HG02852 (cell line): Measurements from ENCODE around the gene SCARF2.
"Not testable (repeated sequence)": the region's sequence is repeated elsewhere in the genome, so short reads cannot be mapped to it uniquely, and the experiment has no call there.

ENCODE experiments used
- ATAC-seq: cut with Tn5 transposase; IDR thresholded peaks from one replicate; pipeline ENCODE4 v1.9.1; 2021; ENCODE audit warnings: mild to moderate bottlenecking, moderate library complexity; ENCODE audit not compliant: unreplicated experiment

The SCARF2 gene

DNA sequence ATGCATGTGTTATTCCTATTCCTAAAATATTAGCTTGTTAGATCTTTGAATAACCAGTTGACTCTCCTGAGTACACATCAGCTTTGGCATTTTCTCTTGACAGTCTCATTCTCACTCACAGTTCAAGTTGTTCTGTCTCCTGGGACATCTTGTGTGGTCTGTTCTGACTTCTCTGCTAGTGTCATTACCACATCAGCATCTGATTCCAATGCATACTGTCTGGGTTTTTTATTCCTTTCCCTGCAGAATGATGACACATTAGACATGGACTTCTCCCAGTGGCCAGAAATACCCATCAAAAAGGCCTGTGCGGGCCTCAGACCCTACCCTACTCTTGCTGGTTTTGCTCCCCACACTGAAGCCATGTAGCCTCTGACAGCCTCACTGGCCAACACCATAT is 41.0 kb downstream of the SCARF2 start:
- no peak for ATAC-seq

DNA sequence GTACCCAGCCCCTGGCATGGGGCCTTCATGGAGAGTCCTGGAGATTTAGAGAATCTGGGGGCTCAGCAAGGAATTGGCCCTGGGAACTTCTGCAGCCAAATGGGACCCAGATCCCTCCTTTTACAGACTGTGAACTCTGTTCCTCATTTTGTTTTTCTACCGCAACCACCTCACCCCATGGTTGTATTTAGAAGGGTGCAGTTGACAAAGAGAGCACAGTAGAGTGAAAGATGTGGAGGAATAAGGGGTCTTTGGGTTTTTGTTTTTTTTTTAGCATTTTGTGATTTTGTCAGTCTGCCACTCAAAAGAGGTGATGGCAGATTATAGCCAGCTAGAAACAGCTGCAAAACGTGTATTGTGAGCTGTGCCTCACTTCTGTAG is 41.7 kb downstream of the SCARF2 start:
- no peak for ATAC-seq

- ATAC-seq, result no peak
Observed at GRCh38 chr22:20395181-20395906, 42.3 kb downstream of the SCARF2 start.

- peak; percentile 81 for ATAC-seq
Observed at GRCh38 chr22:20393705-20394476, 43.7 kb downstream of the SCARF2 start, which contains the start of gene ZNF74. Gene ZNF74, plus strand, starts transcription at chr22:20394151. Its CDS starts 478 bp downstream, at chr22:20394629.

DNA sequence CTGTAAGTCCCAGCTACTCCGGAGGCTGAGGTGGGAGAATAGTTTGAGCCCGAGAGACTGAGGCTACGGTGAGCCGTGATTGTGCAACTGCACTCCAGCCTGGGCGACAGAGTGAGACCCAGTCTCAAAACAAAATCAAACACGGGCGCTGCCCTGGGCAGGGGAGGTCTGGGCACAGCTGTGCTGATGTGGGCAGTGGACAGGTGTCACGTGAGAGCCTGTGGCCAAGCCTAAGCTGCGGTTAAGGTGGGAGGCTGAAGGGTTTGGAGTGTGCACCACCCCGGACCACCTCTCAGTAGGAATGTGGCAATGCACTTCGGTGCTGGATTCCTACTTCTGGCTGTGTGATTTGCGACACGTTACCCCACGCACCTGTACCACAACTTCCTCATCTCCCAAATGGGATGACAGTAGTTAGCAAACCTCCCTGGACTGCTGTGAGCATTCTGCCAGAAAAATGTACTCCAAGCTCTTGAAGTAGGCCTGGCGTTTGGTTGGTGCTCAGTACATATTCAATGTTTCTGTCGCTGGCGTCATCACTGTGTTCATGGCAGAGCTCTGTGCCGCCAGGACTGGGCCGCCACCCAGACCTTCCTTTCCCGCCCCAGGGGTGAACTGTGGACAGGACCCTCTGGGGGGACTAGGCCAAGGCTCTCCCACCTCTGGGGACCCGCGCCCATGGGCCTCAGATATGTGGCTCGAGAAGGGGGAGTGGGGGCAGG is 44.5 kb downstream of the SCARF2 start:
- ATAC-seq, result no peak

DNA sequence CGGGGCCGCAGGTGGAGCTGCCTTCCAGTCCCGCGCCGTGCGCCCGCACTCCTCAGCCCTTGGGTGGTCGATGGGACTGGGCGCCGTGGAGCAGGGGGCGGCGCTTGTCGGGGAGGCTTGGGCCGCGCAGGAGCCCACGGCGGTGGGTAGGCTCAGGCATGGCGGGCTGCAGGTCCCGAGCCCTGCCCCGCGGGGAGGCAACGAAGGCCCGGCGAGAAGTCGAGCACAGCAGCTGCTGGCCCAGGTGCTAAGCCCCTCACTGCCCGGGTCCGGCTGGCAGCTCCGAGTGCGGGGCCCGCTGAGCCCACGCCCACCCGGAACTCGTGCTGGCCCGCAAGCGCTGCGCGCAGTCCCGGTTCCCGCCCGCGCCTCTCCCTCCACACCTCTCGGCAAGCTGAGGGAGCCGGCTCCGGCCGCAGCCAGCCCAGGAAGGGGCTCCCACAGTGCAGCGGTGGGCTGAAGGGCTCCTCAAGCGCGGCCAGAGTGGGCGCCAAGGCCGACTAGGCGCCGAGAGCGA is 45.2 kb downstream of the SCARF2 start:
- not testable (repeated sequence) for ATAC-seq

DNA sequence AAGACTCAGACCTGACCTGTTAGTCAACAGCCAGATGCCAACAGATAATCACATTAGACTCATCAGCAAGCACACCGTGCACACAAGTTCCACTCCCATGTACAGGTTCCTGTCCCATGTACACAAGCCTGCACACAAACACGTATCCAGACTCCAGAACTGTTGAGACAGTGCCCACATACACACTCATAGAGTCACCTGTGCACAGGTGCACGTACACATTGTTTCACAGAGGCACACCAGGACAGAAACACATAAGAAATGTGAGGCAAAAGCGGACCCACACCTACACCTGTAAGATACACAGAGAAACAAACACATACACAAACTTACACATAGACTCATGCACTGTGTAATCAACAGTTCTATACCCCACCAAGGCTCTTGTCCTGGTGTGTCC is 46.4 kb downstream of the SCARF2 start:
- ATAC-seq, result no peak

DNA sequence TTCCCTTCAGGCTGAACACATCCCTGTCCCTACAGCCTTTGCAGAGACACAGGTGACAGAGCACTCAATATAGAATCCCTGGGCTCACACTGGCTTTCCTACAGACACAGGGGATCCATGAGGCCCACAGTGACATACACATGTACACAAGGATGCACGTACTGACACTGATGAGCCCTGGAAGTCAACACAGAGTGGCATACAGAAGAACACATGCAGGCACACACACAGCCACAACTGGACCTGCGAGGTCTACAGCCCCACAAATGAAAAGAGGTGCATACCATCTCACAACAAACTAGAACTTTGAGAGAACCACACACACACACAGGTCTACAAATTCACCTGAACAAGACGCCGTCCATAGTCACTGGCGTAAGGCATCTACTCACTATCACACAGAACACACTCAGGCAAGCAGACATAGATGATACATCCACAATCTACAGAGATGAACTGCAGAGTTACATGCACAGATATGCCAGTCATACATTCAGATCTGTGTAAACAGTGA is 47.2 kb downstream of the SCARF2 start:
- ATAC-seq, result no peak

DNA sequence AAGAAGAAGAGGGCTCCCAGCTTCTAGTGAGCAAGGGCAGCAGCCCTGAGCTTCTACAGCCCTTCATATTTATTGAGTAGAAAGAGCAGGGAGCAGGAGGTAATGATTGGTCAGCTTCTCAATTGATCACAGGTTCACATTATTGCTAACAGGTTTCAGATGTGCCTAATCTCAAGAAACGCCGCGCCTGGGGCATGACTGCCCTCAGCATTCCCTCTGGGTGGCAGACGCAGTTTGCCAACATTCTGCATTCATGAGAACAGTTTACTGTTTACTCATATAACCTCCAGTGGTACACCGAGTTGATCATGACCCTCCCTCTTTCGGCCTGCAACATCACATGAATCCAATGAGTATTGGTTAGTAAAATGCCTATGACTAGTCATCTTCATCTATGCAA is 48.3 kb downstream of the SCARF2 start:
- ATAC-seq, result no peak

- no peak for ATAC-seq
Observed at GRCh38 chr22:20388200-20388599, 49.4 kb downstream of the SCARF2 start.

GRCh38 chr22:20386972-20387371 is 50.7 kb downstream of the SCARF2 start:
- ATAC-seq, result no peak

DNA sequence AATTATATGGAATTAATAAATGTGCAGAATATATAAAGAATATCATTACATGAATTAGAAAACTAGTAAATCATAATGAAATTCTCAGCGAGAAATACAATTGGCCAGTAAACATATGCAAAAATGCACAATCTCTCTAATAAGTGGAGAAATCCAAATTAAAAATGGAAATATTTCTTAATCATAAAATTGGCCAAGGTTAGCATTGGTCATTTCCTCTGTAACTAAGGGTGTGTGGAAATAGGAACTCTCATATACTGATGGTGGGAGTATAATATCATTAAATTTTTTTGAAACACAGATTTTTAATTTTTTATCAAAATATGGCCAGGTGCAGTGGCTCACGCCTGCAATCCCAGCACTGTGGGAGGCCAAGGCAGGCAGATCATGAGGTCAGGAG is 51.3 kb downstream of the SCARF2 start:
- no peak for ATAC-seq

GRCh38 chr22:20384865-20385264 is 52.8 kb downstream of the SCARF2 start:
- no peak for ATAC-seq

- no peak for ATAC-seq
Observed at GRCh38 chr22:20384171-20384570, 53.5 kb downstream of the SCARF2 start.

GRCh38 chr22:20383538-20383937 is 54.1 kb downstream of the SCARF2 start:
- no peak for ATAC-seq

- no peak for ATAC-seq
Observed at GRCh38 chr22:20380486-20380885, 57.1 kb downstream of the SCARF2 start.

DNA sequence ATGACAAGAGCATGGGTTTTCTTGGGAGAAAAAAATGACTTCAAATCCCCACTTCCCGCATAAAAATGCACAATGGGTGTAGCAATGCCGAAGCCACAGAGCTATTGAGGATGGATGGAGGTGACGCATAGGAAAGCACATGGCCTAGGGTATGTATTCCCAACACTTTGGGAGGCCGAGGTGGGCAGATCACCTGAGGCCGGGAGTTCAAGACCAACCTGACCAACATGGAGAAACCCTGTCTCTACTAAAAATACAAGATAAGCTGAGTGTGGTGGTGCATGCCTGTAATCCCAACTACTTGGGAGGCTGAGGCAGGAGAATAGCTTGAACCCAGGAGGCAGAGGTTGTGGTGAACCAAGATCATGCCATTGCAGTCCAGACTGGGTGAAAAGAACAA is 58.9 kb downstream of the SCARF2 start:
- not testable (repeated sequence) for ATAC-seq

DNA sequence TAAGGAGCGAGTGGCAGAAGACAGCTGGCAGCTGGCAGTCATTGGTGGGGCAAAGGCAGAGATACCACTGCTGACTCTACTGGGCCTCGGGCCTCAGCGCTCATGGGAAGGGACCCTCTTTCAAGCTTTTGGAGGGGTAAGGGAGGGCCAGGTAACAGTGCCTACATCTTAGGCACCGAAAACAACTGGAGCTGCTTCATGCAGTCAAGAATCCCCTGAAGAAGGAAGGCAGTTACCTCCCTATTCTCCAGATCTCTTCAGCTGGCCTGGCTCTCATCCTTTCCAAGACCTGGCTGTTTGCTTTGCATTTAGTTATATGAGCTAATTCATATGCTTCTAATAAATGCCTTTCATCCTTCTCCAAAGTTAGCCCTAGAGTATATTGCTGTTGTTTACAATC is 59.5 kb downstream of the SCARF2 start:
- no peak for ATAC-seq

GRCh38 chr22:20376983-20377382 is 60.6 kb downstream of the SCARF2 start:
- ATAC-seq, result not testable (repeated sequence)

DNA sequence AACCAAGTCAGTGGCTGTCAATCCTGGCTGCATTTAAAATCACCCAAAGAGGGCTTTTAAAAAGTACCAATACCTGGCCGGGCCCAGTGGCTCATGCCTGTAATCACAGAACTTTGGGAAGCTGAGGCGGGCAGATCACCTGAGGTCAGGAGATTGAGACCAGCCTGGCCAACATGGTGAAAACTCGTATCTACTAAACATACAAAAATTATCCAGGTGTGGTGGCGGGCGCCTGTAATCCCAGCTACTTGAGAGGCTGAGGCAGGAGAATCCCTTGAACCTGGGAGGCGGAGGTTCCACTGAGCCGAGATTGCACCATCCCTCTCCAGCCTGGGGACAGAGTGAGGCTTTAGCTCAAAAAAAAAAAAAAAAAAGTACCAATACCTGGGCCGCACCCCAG is 61.3 kb downstream of the SCARF2 start:
- not testable (repeated sequence) for ATAC-seq
